ENCODE results near the gene SHISA7.

DNA sequence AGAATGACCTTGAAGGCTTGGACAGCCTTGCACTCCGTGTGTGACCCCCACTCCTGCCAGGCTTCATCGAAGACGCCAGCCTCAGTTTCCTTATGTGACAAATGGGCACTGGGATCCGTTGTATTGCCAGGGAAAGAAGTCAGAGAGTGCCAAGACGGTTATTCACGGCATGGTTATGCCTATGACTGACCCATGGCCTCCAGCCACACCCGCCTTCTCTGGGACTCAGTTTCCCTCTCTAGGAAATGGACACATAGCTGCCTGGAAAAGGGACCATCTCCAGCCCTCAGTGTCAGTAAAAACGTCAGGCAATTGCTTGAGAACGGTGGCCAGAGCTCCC is 34.6 kb downstream of the SHISA7 start:
- TF ChIP-seq, protein P1, sequence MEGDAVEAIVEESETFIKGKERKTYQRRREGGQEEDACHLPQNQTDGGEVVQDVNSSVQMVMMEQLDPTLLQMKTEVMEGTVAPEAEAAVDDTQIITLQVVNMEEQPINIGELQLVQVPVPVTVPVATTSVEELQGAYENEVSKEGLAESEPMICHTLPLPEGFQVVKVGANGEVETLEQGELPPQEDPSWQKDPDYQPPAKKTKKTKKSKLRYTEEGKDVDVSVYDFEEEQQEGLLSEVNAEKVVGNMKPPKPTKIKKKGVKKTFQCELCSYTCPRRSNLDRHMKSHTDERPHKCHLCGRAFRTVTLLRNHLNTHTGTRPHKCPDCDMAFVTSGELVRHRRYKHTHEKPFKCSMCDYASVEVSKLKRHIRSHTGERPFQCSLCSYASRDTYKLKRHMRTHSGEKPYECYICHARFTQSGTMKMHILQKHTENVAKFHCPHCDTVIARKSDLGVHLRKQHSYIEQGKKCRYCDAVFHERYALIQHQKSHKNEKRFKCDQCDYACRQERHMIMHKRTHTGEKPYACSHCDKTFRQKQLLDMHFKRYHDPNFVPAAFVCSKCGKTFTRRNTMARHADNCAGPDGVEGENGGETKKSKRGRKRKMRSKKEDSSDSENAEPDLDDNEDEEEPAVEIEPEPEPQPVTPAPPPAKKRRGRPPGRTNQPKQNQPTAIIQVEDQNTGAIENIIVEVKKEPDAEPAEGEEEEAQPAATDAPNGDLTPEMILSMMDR (conservative IDR thresholded peaks at IDR 0.05; ENCODE audit: low read length), result no peak
- TF ChIP-seq EZH2phosphoT487 (IDR thresholded peaks at IDR 0.05; ENCODE audit: borderline replicate concordance), result no peak
